Activated CD4-positive, alpha-beta memory T cell treated with anti-CD3 and anti-CD28 coated beads, Interleukin-2, amount 10 ng/mL, durations not matched to agents 7 days and 5 days (primary cell): ENCODE results near the gene USH1G. TPM values are rescaled to one million over a fixed set of nuclear protein-coding genes. Genes with fewer than 3 reads are reported as not detected.

Source experiments
- CTCF ChIA-PET: fragments of 350-600 bp; sonication (Branson Sonifier 250); formaldehyde crosslinking; loops from one replicate; lab custom pipeline; 2021; ENCODE audit warnings: antibody characterized with exemption, inconsistent platforms; lab: Charles Lee
- POLR2A ChIA-PET: fragments of 350-600 bp; sonication (Branson Sonifier 250); formaldehyde crosslinking; loops from one replicate; lab custom pipeline; 2021; ENCODE audit warnings: antibody characterized with exemption; lab: Charles Lee
- DNase-seq: peaks from one replicate; pipeline ENCODE4 v3.0.0-alpha.2; 2020
- H3K27ac Mint-ChIP-seq: one replicate; pipeline ENCODE4 v1.8.0; 2021; ENCODE audit warnings: mild to moderate bottlenecking, mixed read lengths
- H3K27me3 Mint-ChIP-seq: one replicate; pipeline ENCODE4 v1.8.0; 2021; ENCODE audit warnings: mixed read lengths
- H3K36me3 Mint-ChIP-seq: one replicate; pipeline ENCODE4 v1.8.0; 2021; ENCODE audit warnings: low read depth, mixed read lengths
- H3K4me1 Mint-ChIP-seq: one replicate; pipeline ENCODE4 v1.8.0; 2021; ENCODE audit warnings: mixed read lengths
- H3K4me3 Mint-ChIP-seq: one replicate; pipeline ENCODE4 v1.8.0; 2021; ENCODE audit warnings: mild to moderate bottlenecking, mixed read lengths
- H3K9me3 Mint-ChIP-seq: one replicate; pipeline ENCODE4 v1.8.0; 2021; ENCODE audit warnings: mixed read lengths
- total RNA-seq, 2 experiments: library from RNA; stranded (reverse); gene quantifications; one replicate each; pipeline ENCODE4 v1.2.3, GENCODE V29; 2021

USH1G gene
- total RNA-seq, 2 experiments from 2014 or later = not detected

GRCh38 chr17:74904687-74905409 is 18.2 kb downstream of the USH1G start:
- Mint-ChIP-seq H3K36me3 (no peaks in the 10 kb centered on the region), H3K27me3 (peaks cover 9% of the 10 kb centered on the region), H3K4me3 (no peak overlapping the region), H3K4me1 (no peaks in the 10 kb centered on the region), H3K27ac (no peak overlapping the region), H3K9me3 (no peaks in the 10 kb centered on the region)
- no peak for DNase-seq
- ChIA-PET POLR2A (no interaction called here), CTCF (interaction anchor here (1.7 kb wide), 1 partner anchor 53 kb away, joined by 9 read pairs; no protein-coding TSS in a partner anchor)

DNA sequence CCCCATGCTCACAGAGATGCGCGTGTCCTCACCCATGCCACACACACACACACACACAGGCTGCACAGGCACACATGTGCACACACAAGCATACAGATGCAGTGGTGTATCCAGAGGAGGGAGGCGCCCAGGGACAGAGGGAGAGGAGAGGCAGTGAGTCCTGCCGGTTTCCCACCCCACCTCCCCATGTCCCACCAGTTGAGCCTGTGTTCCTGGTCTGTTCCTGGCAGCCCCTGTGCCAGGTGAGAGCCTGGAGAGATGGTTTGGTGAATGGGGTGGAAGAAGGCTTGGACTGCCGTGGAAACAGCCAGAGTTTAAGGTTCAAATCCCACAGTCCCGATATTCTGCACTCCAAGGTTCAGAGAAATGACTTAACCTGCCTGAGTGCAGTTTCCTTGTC is 19.4 kb downstream of the USH1G start:
- Mint-ChIP-seq H3K4me1 (no peaks in the 10 kb centered on the region), H3K27ac (no peak overlapping the region), H3K27me3 (peaks cover 12% of the 10 kb centered on the region), H3K9me3 (no peaks in the 10 kb centered on the region), H3K4me3 (no peak overlapping the region), H3K36me3 (no peaks in the 10 kb centered on the region)
- ChIA-PET POLR2A (no interaction called here), CTCF (no interaction called here)
- no peak for DNase-seq

- no peaks in the 10 kb centered on the region for H3K4me1 Mint-ChIP-seq
- H3K9me3 Mint-ChIP-seq = no peaks in the 10 kb centered on the region
- POLR2A ChIA-PET = no interaction called here
- H3K27me3 Mint-ChIP-seq = peaks cover 15% of the 10 kb centered on the region
- no peak for DNase-seq
- no peaks in the 10 kb centered on the region for H3K36me3 Mint-ChIP-seq
- CTCF ChIA-PET = no interaction called here
- no peak overlapping the region for H3K4me3 Mint-ChIP-seq
- H3K27ac Mint-ChIP-seq = no peak overlapping the region
Observed at GRCh38 chr17:74903034-74903433, 20.0 kb downstream of the USH1G start.

- Mint-ChIP-seq H3K27ac (no peak overlapping the region), H3K36me3 (no peaks in the 10 kb centered on the region), H3K4me3 (no peak overlapping the region), H3K27me3 (peaks cover 22% of the 10 kb centered on the region), H3K4me1 (no peaks in the 10 kb centered on the region), H3K9me3 (no peaks in the 10 kb centered on the region)
- DNase-seq = no peak
- ChIA-PET CTCF (no interaction called here), POLR2A (no interaction called here)
Observed at GRCh38 chr17:74901353-74902135, 21.5 kb downstream of the USH1G start.

GRCh38 chr17:74900208-74900607 is 22.8 kb downstream of the USH1G start:
- ChIA-PET POLR2A (no interaction called here), CTCF (interaction anchor here (1.0 kb wide), 1 partner anchor 24 kb away, joined by 3 read pairs; the partner anchor contains the start of gene OTOP2)
- H3K27ac Mint-ChIP-seq = no peak overlapping the region
- H3K36me3 Mint-ChIP-seq = no peaks in the 10 kb centered on the region
- DNase-seq = no peak
- H3K9me3 Mint-ChIP-seq = no peaks in the 10 kb centered on the region
- H3K4me3 Mint-ChIP-seq = no peak overlapping the region
- H3K4me1 Mint-ChIP-seq = no peaks in the 10 kb centered on the region
- peaks cover 34% of the 10 kb centered on the region for H3K27me3 Mint-ChIP-seq

GRCh38 chr17:74898376-74898946 is 24.6 kb downstream of the USH1G start:
- peaks cover 46% of the 10 kb centered on the region for H3K27me3 Mint-ChIP-seq
- CTCF ChIA-PET = no interaction called here
- POLR2A ChIA-PET = no interaction called here
- H3K4me3 Mint-ChIP-seq = no peak overlapping the region
- no peaks in the 10 kb centered on the region for H3K9me3 Mint-ChIP-seq
- H3K27ac Mint-ChIP-seq = no peak overlapping the region
- peaks cover 2% of the 10 kb centered on the region for H3K4me1 Mint-ChIP-seq
- H3K36me3 Mint-ChIP-seq = no peaks in the 10 kb centered on the region
- DNase-seq = no peak

- no peak overlapping the region for H3K27ac Mint-ChIP-seq
- H3K4me1 Mint-ChIP-seq = peaks cover 2% of the 10 kb centered on the region
- ChIA-PET CTCF (no interaction called here), POLR2A (interaction anchor here (1.0 kb wide), 1 partner anchor 21 kb away, joined by 4 read pairs; the partner anchor contains the start of gene FDXR)
- no peaks in the 10 kb centered on the region for H3K36me3 Mint-ChIP-seq
- no peak overlapping the region for H3K4me3 Mint-ChIP-seq
- no peak for DNase-seq
- H3K9me3 Mint-ChIP-seq = no peaks in the 10 kb centered on the region
- peaks cover 57% of the 10 kb centered on the region for H3K27me3 Mint-ChIP-seq
Observed at GRCh38 chr17:74893936-74894671, 29.0 kb downstream of the USH1G start.

- H3K36me3 Mint-ChIP-seq = no peaks in the 10 kb centered on the region
- no peak within 1 kb of the TSS for H3K4me3 Mint-ChIP-seq
- no peak within 1 kb of the TSS for H3K27ac Mint-ChIP-seq
- peaks cover 2% of the 10 kb centered on the region for H3K4me1 Mint-ChIP-seq
- ChIA-PET POLR2A (interaction anchor here (1.0 kb wide), 1 partner anchor 20 kb away, joined by 4 read pairs; the partner anchor contains the start of gene FDXR), CTCF (no interaction called here)
- no peaks in the 10 kb centered on the region for H3K9me3 Mint-ChIP-seq
- no peak for DNase-seq
- H3K27me3 Mint-ChIP-seq = peaks cover 55% of the 10 kb centered on the region
Observed at GRCh38 chr17:74892974-74893911, 29.8 kb downstream of the USH1G start, which contains the start of gene FADS6. TSS of gene FADS6 (minus strand) at chr17:74893633. CDS start at chr17:74893595, 38 bp downstream.

GRCh38 chr17:74892013-74892841 is 30.8 kb downstream of the USH1G start:
- Mint-ChIP-seq H3K36me3 (no peaks in the 10 kb centered on the region), H3K4me3 (no peak overlapping the region), H3K4me1 (peaks cover 2% of the 10 kb centered on the region), H3K27me3 (peaks cover 53% of the 10 kb centered on the region), H3K27ac (no peak overlapping the region), H3K9me3 (no peaks in the 10 kb centered on the region)
- CTCF ChIA-PET = no interaction called here
- DNase-seq = no peak
- POLR2A ChIA-PET = no interaction called here

GRCh38 chr17:74890554-74890953 is 32.5 kb downstream of the USH1G start:
- H3K27me3 Mint-ChIP-seq = peaks cover 47% of the 10 kb centered on the region
- no peaks in the 10 kb centered on the region for H3K36me3 Mint-ChIP-seq
- no peaks in the 10 kb centered on the region for H3K9me3 Mint-ChIP-seq
- peaks cover 2% of the 10 kb centered on the region for H3K4me1 Mint-ChIP-seq
- H3K4me3 Mint-ChIP-seq = no peak overlapping the region
- POLR2A ChIA-PET = interaction anchor here (0.9 kb wide), 1 partner anchor 18 kb away, joined by 4 read pairs; the partner anchor contains the start of gene FDXR
- CTCF ChIA-PET = interaction anchor here (1.2 kb wide), 1 partner anchor 67 kb away, joined by 3 read pairs; no protein-coding TSS in a partner anchor
- DNase-seq = no peak
- H3K27ac Mint-ChIP-seq = no peak overlapping the region

- no peak overlapping the region for H3K27ac Mint-ChIP-seq
- no peak overlapping the region for H3K4me3 Mint-ChIP-seq
- no peaks in the 10 kb centered on the region for H3K4me1 Mint-ChIP-seq
- H3K36me3 Mint-ChIP-seq = no peaks in the 10 kb centered on the region
- CTCF ChIA-PET = no interaction called here
- POLR2A ChIA-PET = interaction anchor here (1.5 kb wide), 1 partner anchor 15 kb away, joined by 4 read pairs; the partner anchor contains the start of gene FDXR
- no peaks in the 10 kb centered on the region for H3K9me3 Mint-ChIP-seq
- H3K27me3 Mint-ChIP-seq = peaks cover 38% of the 10 kb centered on the region
- no peak for DNase-seq
Observed at GRCh38 chr17:74888469-74888868, 34.6 kb downstream of the USH1G start.
